DND-41 (cell line): ENCODE data around the gene GDA.

ENCODE experiments used
- ATAC-seq: fragments of 200-7000 bp; cut with Tn5 transposase; 3 replicates; pipeline ENCODE4 v1.9.1; 2021; ENCODE audit warnings: low read depth; ENCODE audit not compliant: insufficient read depth
- DNase-seq: peaks from one replicate; pipeline ENCODE4 v3.0.0-alpha.2; 2020
- H2AFZ ChIP-seq: 2 replicates; pipeline ENCODE4 v1.6.0; 2012; ENCODE audit warnings: low read depth, low read length
- H3K27ac ChIP-seq: 2 replicates; pipeline ENCODE4 v1.5.1; 2012; ENCODE audit warnings: low read length, inconsistent platforms
- H3K27me3 ChIP-seq: fragments of 200-600 bp; sonication (generic); 2 replicates; pipeline ENCODE4 v1.6.0; 2012; ENCODE audit warnings: low read length, mild to moderate bottlenecking, inconsistent platforms; ENCODE audit not compliant: insufficient read depth, poor library complexity
- H3K36me3 ChIP-seq: 2 replicates; pipeline ENCODE4 v1.5.1; 2012; ENCODE audit warnings: low read length, inconsistent platforms; ENCODE audit not compliant: insufficient read depth
- H3K4me1 ChIP-seq: 2 replicates; pipeline ENCODE4 v1.5.1; 2012; ENCODE audit warnings: mild to moderate bottlenecking, low read length; ENCODE audit not compliant: insufficient read depth
- H3K4me2 ChIP-seq: 2 replicates; pipeline ENCODE4 v1.6.0; 2012; ENCODE audit warnings: mild to moderate bottlenecking, moderate library complexity, low read length, inconsistent platforms; ENCODE audit not compliant: insufficient read depth
- H3K4me3 ChIP-seq, 2 experiments: fragments of 200-600 bp in 1 of 2; shearing (Covaris generic) in 1 of 2; 2 replicates each; pipeline ENCODE4 v1.5.1; 2012 to 2016; ENCODE audit warnings: inconsistent platforms in 2 of 2, low read length in 2 of 2, mild to moderate bottlenecking in 2 of 2, low read depth in 1 of 2, moderate library complexity in 1 of 2
- H3K79me2 ChIP-seq: 2 replicates; pipeline ENCODE4 v1.6.0; 2012; ENCODE audit warnings: low read length, inconsistent platforms; ENCODE audit not compliant: insufficient read depth
- H3K9ac ChIP-seq: 2 replicates; pipeline ENCODE4 v1.6.0; 2012; ENCODE audit warnings: low read depth, mild to moderate bottlenecking, inconsistent platforms, low read length, moderate library complexity
- H3K9me3 ChIP-seq: 2 replicates; pipeline ENCODE4 v1.5.1; 2012; ENCODE audit warnings: low read length, moderate library complexity, mild to moderate bottlenecking, inconsistent platforms; ENCODE audit not compliant: insufficient read depth, severe bottlenecking
- H4K20me1 ChIP-seq: 2 replicates; pipeline ENCODE4 v1.6.0; 2012; ENCODE audit warnings: low read length; ENCODE audit not compliant: insufficient read depth
- CTCF ChIP-seq: IDR thresholded peaks from 2 replicates; pipeline ENCODE4 v1.5.1; 2012; ENCODE audit warnings: borderline replicate concordance, low read length, moderate library complexity, mild to moderate bottlenecking; ENCODE audit not compliant: poor library complexity, severe bottlenecking; ENCODE audit errors: extremely low read depth
- EZH2 ChIP-seq: IDR thresholded peaks from 3 replicates; pipeline ENCODE4 v1.6.1; 2012; ENCODE audit warnings: borderline replicate concordance, low read depth, mild to moderate bottlenecking, moderate library complexity, low read length, inconsistent platforms; ENCODE audit not compliant: severe bottlenecking

GDA gene

DNA sequence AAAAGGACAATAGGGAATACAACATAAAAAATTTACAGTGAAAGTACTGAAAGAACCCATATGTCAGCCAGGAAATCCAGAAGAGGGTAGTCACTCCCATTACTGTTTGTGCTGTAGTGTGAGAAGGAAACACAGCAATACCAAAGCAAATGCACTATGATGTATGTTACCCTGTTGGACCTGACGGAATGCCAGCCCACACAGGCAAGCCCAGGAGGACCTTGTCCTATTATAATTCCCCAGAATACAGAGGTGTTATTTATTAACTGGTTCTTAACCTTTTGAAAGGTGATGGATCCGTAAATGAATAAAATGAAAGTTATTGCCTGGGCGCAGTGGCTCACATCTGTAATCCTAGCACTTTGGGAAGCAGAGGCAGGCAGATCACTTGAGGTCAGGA lies 79.0 kb downstream of the GDA start:
- Histone ChIP-seq H3K4me3 (no peak overlapping the region), H4K20me1 (no peaks in the 10 kb centered on the region), H2AFZ (no peak overlapping the region), H3K9me3 (no peaks in the 10 kb centered on the region), H3K27me3 (no peaks in the 10 kb centered on the region), H3K36me3 (no peaks in the 10 kb centered on the region), H3K79me2 (no peaks in the 10 kb centered on the region), H3K4me2 (no peak overlapping the region), H3K27ac (no peak overlapping the region), H3K4me1 (no peaks in the 10 kb centered on the region), H3K9ac (no peak overlapping the region)
- ATAC-seq (no peak), DNase-seq (no peak)
- TF ChIP-seq EZH2, result no peak
- no peak for TF ChIP-seq CTCF

- Histone ChIP-seq H3K27ac (no peak overlapping the region), H3K4me1 (no peaks in the 10 kb centered on the region), H3K9ac (no peak overlapping the region), H3K9me3 (no peaks in the 10 kb centered on the region), H3K36me3 (no peaks in the 10 kb centered on the region), H3K4me2 (no peak overlapping the region), H3K4me3 (no peak overlapping the region), H3K79me2 (no peaks in the 10 kb centered on the region), H2AFZ (no peak overlapping the region), H4K20me1 (no peaks in the 10 kb centered on the region), H3K27me3 (peaks cover 2% of the 10 kb centered on the region)
- DNase-seq, result no peak
- no peak for ATAC-seq
- TF ChIP-seq EZH2, result no peak
- TF ChIP-seq CTCF, result no peak
These were observed 83.5 kb downstream of the GDA start for GRCh38 chr9:72232778-72233177.

GRCh38 chr9:72247549-72247948 lies 98.3 kb downstream of the GDA start:
- ATAC-seq (no peak), DNase-seq (no peak)
- no peak overlapping the region for H3K27ac ChIP-seq
- no peaks in the 10 kb centered on the region for H4K20me1 ChIP-seq
- H2AFZ ChIP-seq, result no peak overlapping the region
- TF ChIP-seq EZH2 (no peak), CTCF (no peak)
- H3K4me2 ChIP-seq, result no peak overlapping the region
- no peak overlapping the region for H3K4me3 ChIP-seq
- H3K9ac ChIP-seq, result no peak overlapping the region
- H3K36me3 ChIP-seq, result no peaks in the 10 kb centered on the region
- H3K9me3 ChIP-seq, result no peaks in the 10 kb centered on the region
- peaks cover 11% of the 10 kb centered on the region for H3K27me3 ChIP-seq
- no peaks in the 10 kb centered on the region for H3K4me1 ChIP-seq
- H3K79me2 ChIP-seq, result no peaks in the 10 kb centered on the region

DNA sequence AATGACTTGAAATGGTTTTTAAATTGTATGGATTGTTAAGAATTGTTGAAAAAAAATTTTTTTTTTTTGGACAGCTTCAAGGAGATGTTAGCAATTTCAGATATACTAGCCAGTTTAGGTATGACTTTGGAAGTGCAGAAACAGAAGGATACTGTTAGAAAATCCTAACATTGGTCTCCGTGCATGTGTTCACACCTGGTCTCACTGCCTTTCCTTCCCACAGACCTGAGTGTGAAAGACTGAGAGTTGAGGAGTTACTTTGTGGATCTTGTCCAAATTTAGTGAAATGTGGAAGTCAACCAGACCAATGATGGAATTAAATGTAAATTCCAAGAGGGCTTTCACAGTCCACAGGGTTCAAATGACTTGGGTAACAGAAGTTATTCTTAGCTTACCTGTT lies 102.3 kb downstream of the GDA start:
- TF ChIP-seq CTCF, result no peak
- TF ChIP-seq EZH2, result no peak
- H3K9me3 ChIP-seq, result no peaks in the 10 kb centered on the region
- no peaks in the 10 kb centered on the region for H3K79me2 ChIP-seq
- H3K27me3 ChIP-seq, result peaks cover 19% of the 10 kb centered on the region
- no peak for ATAC-seq
- H3K27ac ChIP-seq, result no peak overlapping the region
- H3K36me3 ChIP-seq, result no peaks in the 10 kb centered on the region
- no peak overlapping the region for H2AFZ ChIP-seq
- H4K20me1 ChIP-seq, result no peaks in the 10 kb centered on the region
- H3K9ac ChIP-seq, result no peak overlapping the region
- no peak overlapping the region for H3K4me2 ChIP-seq
- no peak for DNase-seq
- H3K4me3 ChIP-seq, result no peak overlapping the region
- H3K4me1 ChIP-seq, result no peaks in the 10 kb centered on the region
